SKM-1 treated with dmso at 0.1 percent for 144 hours (cell line): ENCODE measurements around the gene AP1B1.
"Not testable (repeated sequence)": the region's sequence is repeated elsewhere in the genome, so short reads cannot be mapped to it uniquely, and the experiment has no call there.

Source experiments
- DNase-seq: peaks from one replicate; lab custom pipeline; 2025; ENCODE audit not compliant: unreplicated experiment; lab: John Stamatoyannopoulos, UW

The AP1B1 gene

GRCh38 chr22:29388759-29389090, 355 bp upstream of the AP1B1 start:
- DNase-seq = no peak

DNA sequence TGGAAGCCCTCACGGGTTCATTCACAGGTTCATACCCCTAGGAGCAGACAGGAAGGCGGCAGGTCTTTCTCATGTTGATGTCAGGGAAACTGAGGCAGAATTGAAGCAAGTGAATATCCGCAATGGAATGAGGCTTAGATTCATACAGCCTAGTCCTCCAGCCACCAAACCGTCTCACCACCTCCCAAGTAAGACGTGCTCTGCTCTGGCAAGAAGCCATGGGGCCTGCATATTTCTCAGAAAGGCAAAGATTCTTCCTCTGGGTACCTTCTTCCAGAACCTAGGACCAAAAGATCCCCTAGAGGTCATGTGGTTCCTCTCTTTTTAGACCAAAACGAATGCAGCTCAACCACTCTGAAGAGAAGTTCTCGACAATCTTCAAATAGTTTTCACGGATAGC, 1.7 kb downstream of the AP1B1 start:
- DNase-seq = no peak

DNA sequence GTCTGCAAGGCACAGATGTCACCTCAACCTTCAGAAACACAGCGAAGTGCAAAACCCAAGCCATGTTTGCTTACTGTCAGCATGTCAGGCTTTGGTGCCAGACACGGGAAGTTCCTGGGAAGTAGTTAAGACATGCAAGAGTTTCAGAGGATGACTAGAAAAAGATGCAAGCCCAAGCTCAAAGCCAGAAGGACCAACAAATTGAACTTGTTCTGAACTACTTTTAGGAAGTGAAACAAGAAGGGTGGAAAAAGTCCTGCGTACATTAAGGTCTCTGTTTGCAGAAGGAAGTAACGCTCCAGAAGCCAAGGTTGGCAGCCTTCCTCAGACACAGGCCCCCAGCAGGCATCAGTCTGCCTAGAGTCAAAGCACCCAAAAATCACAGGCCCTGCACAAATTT, 2.6 kb downstream of the AP1B1 start:
- DNase-seq = peak; percentile 75

DNA sequence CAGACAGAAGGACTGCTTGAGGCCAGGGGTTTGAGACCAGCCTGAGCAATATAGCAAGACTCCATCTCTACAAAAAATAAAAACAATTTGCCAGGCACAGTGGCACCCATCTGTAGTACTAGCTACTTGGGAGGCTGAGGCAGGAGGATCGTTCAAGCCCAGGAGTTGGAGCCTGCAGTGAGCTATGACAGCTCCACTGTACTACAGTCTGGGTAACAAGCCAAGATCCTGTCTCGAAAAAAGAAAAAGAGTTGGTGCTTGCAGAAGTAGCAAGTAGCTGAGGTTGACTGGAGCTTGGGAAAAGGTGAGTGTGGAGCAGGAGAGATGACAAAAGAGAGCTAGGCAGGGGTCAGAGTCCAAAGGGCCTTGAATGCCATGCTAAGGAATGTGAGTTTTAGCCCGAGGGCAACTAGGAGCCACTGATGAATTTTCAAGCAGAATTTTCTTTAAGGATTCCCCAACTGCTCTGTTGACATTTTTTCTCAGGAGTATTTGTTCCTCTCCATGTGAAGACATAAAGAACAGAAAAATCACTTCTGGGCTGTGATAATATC, 3.1 kb downstream of the AP1B1 start:
- DNase-seq = no peak

- DNase-seq = no peak
Observed at GRCh38 chr22:29383740-29384139, 4.6 kb downstream of the AP1B1 start.

- DNase-seq = no peak
Observed at GRCh38 chr22:29382580-29383302, 5.6 kb downstream of the AP1B1 start.

DNA sequence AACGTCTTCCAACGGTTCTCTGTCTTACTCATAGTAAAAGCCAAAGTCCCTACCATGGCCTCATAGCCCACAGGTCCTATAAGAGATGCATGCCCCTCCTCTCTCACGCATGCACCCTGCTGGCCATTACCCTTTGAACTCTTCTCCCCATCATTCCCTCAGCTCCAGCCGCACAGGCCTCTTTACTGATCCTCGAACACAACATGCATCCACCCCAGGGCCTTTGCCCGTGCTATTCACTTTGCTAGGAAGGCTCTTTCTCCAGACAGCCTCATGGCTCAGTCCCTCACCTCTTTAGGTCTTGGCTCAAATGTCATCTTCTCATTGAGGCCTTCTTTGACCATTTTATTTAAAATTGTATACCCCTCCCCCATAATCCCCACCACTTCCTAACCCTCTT, 7.5 kb downstream of the AP1B1 start:
- no peak for DNase-seq

DNA sequence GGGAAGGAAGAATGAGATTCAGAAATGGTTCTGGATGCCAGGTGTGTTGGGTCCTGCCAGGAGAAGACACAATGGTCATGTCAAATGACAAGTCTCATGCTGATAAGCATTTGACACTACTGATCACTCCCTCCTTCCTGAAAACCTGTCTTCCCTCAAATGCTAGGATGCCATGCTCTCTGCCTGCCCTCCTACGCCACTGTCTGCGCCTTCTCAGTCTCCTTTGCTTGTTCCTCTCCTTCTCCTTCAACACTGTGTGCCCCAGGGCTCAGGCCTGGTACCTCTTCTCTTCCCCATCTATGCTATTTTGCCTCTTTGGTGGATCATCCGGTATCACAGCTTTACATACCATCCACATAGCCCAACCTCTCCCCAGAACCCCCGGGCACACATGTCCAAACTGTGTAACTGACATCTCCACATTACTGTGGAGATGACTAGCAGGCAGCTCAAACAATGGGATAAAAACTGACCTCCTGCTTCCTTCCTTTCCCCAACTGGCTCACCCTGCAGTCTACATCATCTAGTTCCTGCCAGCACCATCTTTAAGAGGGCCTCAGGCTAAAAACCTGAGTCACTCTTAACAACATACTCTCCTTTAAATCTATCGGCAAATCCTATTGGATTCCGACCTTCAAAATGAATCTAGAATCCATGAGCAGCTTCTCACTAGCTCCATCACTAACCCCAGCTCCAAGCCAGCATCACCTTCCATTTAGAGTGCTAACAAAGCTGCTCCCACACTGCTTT, 8.2 kb downstream of the AP1B1 start:
- DNase-seq = no peak

DNA sequence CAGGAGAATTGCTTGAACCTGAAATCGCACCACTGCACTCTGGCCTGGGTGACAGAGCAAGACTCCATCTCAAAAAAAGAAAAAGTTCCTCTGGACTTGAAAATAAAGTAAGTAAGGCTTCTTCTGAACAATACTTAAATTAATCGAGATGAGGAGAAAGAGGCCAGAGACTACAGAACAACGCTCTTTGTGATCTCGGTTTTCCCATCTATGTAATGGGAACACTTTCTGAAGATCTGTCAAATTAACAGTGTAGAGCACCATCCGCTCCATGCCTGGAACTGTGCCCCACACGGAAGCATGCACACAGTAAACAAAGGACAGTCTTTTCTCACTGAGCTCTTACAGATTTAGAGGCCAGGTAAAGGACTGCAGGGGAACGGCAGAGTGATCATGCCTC, 9.1 kb downstream of the AP1B1 start:
- DNase-seq = no peak

- DNase-seq = no peak
Observed at GRCh38 chr22:29377979-29378378, 10.4 kb downstream of the AP1B1 start.

GRCh38 chr22:29376705-29377104, 11.7 kb downstream of the AP1B1 start:
- DNase-seq = not testable (repeated sequence)

DNA sequence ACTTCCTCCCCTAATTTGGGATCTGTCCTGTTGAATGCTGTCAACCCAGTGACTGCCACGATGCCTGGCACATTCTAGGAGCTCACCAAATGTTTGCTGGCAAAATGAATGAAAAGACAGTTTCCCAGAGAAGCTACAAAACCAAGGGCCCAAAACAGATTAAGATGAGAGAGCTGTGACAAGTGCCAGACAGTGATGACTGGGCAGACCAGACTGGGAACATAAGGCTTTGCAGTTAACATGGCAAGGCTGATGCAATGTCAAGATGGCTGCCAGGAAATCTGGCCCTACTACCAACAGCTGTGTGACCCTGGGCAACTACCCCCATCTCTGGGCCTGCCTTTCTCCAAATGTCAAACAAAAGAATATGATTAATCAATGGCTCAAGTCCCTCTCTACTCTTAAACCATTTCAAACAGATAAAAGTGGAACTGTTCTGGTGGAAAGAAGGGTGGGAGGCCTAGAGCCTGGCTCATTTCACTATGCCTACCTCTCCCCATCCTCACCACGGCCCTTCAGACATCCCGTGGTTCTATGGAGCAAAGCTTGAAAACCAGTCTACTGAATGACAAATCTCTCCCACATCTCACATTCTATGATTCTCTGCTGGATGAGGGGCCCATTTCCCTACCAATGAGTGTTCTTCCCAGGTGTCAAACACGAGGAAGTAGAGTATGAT, 12.8 kb downstream of the AP1B1 start:
- no peak for DNase-seq

DNA sequence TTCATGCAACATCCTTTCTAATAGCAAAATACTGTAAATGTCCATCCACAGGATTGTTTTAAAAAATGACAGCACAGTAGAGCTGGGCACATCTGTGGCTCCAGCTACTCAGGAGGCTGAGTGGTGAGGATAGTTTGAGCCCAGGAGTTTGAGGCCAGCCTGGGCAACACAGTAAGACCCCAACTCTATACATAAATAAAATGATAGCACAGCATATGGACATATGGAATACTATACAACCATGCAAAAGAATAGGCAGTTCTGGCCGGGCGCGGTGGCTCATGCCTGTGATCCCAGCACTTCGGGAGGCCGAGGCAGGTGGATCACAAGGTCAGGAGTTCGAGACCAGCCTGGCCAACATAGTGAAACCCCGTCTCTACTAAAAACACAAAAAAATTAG, 13.6 kb downstream of the AP1B1 start:
- DNase-seq = not testable (repeated sequence)

DNA sequence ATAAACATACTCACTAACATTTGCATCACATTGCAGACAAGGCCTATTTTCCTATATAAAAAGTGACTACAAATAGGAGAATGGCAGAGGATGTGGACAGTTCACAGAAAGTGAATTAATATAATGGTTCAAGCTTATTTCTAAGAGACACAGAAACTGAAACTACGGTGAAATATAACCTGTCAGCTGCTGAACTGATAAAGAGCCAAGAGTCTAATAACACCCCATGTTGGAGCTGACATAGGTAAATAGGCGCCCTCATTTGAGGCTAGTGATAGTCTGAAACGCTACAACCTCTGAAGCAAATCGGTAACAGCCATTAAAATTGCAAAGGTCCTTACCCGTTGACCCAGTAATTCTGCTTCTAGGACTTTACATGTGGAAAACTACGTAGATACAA, 14.0 kb downstream of the AP1B1 start:
- no peak for DNase-seq

- no peak for DNase-seq
Observed at GRCh38 chr22:29370537-29370936, 17.8 kb downstream of the AP1B1 start.

DNA sequence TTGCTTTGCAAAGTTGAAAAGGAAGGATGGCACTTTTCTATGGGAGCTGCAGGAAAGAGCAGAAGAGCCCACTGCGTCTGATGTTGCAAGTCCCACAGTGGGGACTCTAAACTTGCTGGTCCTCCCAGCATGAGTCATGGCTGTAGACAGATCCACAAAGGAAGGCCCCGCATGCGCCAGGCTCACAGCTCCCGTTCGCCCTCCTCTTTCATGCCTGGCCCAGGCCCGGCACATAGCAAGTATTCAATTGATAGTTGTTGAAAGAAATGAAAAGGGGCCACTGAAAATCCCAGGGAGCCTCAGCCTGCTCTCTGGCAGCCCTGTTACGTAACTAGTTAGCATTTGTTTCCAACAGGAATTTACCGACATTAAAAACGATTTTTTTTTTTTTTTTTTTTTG, 18.9 kb downstream of the AP1B1 start:
- peak; percentile 45 for DNase-seq

DNA sequence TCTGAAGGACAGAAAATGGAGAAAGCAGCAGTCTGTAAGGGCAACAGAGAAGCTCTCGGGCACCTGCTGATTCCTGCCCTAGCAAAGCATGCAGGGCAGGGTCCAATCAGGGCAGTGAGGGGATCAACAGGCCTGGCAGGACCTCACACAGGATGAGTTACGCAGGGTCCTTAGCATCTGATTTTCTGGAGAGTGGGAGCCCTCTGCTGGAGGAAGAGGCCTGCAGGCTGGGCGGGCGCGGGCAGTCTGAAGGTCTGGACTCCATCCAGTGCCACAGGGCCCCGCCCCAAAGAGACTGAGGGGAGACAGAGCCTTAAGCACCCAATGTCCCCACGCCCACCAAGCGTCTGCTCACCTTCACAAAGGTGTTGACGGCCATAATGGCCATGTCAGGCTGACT, 28.9 kb downstream of the AP1B1 start:
- DNase-seq = no peak

DNA sequence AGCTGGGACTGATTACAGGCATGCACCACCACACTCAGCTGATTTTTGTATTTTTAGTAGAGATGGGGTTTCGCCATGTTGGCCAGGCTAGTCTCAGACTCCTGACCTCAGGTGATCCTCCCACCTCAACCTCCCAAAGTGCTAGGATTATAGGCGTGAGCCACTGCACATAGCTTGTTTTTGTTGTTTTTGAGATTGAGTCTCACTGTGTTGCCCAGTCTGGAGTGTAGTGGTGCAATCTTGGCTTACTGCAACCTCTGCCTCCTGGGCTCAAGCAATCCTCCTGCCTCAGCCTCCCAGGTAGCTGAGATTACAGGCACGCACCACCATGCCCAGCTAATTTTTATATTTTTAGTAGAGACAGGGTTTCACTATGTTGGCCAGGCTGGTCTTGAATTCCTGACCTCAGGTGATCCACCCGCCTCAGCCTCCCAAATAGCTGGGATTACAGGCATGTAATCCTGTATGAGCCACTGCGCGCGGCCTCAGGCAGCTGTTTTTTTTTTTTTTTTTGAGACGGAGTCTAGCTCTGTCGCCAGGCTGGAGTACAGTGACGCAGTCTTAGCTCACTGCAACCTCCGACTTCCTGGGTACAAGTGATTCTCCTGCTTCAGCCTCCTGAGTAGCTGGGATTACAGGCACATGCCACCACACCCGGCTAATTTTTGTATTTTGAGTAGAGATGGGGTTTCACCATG, 31.0 kb downstream of the AP1B1 start:
- not testable (repeated sequence) for DNase-seq

GRCh38 chr22:29353860-29354259, 34.5 kb downstream of the AP1B1 start:
- no peak for DNase-seq

GRCh38 chr22:29353286-29353685, 35.1 kb downstream of the AP1B1 start:
- DNase-seq = no peak

- no peak for DNase-seq
Observed at GRCh38 chr22:29352778-29353177, 35.6 kb downstream of the AP1B1 start.
